ENCODE measurements around the gene CAMK1D. TPM values are rescaled to one million over a fixed set of nuclear protein-coding genes. Genes with fewer than 3 reads are reported as not detected.

The CAMK1D gene
- total RNA-seq, 2 experiments from 2014 or later = 28.8 to 35.3 TPM

GRCh38 chr10:12589291-12589690 is 239.9 kb downstream of the CAMK1D start:
- peaks cover 45% of the 10 kb centered on the region for H3K4me1 ChIP-seq (ENCODE audit: insufficient read depth, low read length)
- Mint-ChIP-seq H3K4me3 (peak overlapping the region; percentile 65), H3K36me3 (ENCODE audit: low read depth) (peaks cover 1% of the 10 kb centered on the region), H3K9me3 (no peaks in the 10 kb centered on the region), H3K4me1 (ENCODE audit: low read depth) (peaks cover 88% of the 10 kb centered on the region), H3K27ac (peak overlapping the region; percentile 96), H3K27me3 (no peaks in the 10 kb centered on the region)
- no peaks in the 10 kb centered on the region for H3K27me3 ChIP-seq (ENCODE audit: control insufficient read depth in 1 of 2, insufficient read depth in 2 of 2, low read length in 2 of 2)
- intact Hi-C loops (cut with DNase I, micrococcal nuclease) = loop anchor here in 1 of 2 experiments (5.0 kb wide), 1 partner anchor 42 kb away; no protein-coding TSS in a partner anchor
- H3K36me3 ChIP-seq (ENCODE audit: insufficient read depth, low read length) = no peaks in the 10 kb centered on the region
- no peak overlapping the region for H3K4me3 ChIP-seq (ENCODE audit: low read length)
- ATAC-seq (ENCODE audit: poor library complexity) (no peak), DNase-seq (no peak)
- POLR2A ChIA-PET = interaction anchor here (1.1 to 1.9 kb wide), 5 partner anchors 8 to 67 kb away, joined by 3 to 5 read pairs (median 4); no protein-coding TSS in a partner anchor
- peaks cover 6 to 12% of the 10 kb centered on the region in 2 experiments for H3K9me3 ChIP-seq (ENCODE audit: control insufficient read depth in 1 of 2, insufficient read depth in 1 of 2, low read length in 2 of 2)
- CTCF ChIA-PET = interaction anchor here (1.1 kb wide), 1 partner anchor 14 kb away, joined by 3 read pairs; no protein-coding TSS in a partner anchor
- no peak for TF ChIP-seq CTCF (IDR thresholded peaks at IDR 0.05)
- H3K27ac ChIP-seq (ENCODE audit: low read depth in 1 of 2, low read length in 2 of 2) = no peak overlapping the region

- H3K27ac Mint-ChIP-seq = peak overlapping the region; percentile 96
- H3K9me3 ChIP-seq (ENCODE audit: control insufficient read depth in 1 of 2, insufficient read depth in 1 of 2, low read length in 2 of 2) = peaks cover 6 to 8% of the 10 kb centered on the region in 2 experiments
- H3K27me3 ChIP-seq (ENCODE audit: control insufficient read depth in 1 of 2, insufficient read depth in 2 of 2, low read length in 2 of 2) = no peaks in the 10 kb centered on the region
- H3K36me3 ChIP-seq (ENCODE audit: insufficient read depth, low read length) = no peaks in the 10 kb centered on the region
- peaks cover 92% of the 10 kb centered on the region for H3K4me1 Mint-ChIP-seq (ENCODE audit: low read depth)
- intact Hi-C loops (cut with DNase I, micrococcal nuclease) = loop anchor here in 1 of 2 experiments (5.0 kb wide), 3 partner anchors 42 to 142 kb away; no protein-coding TSS in a partner anchor
- H3K4me3 ChIP-seq (ENCODE audit: low read length) = no peak overlapping the region
- no peak for ATAC-seq (ENCODE audit: poor library complexity)
- peaks cover 3% of the 10 kb centered on the region for H3K9me3 Mint-ChIP-seq
- ChIA-PET POLR2A (interaction anchor here (1.1 to 1.9 kb wide), 6 partner anchors 8 to 67 kb away, joined by 3 to 11 read pairs (median 4); no protein-coding TSS in a partner anchor), CTCF (interaction anchor here (1.1 kb wide), 1 partner anchor 13 kb away, joined by 3 read pairs; no protein-coding TSS in a partner anchor)
- no peak for TF ChIP-seq CTCF (IDR thresholded peaks at IDR 0.05)
- H3K27me3 Mint-ChIP-seq = no peaks in the 10 kb centered on the region
- H3K36me3 Mint-ChIP-seq (ENCODE audit: low read depth) = peaks cover 6% of the 10 kb centered on the region
- peak overlapping the region; percentile 65 for H3K4me3 Mint-ChIP-seq
- no peak for DNase-seq
- H3K27ac ChIP-seq (ENCODE audit: low read depth in 1 of 2, low read length in 2 of 2) = no peak overlapping the region
- peaks cover 50% of the 10 kb centered on the region for H3K4me1 ChIP-seq (ENCODE audit: insufficient read depth, low read length)
Measured at GRCh38 chr10:12589791-12590190, 240.4 kb downstream of the CAMK1D start.

- ChIA-PET POLR2A (interaction anchor here (0.9 to 1.9 kb wide), 5 partner anchors 10 to 242 kb away, joined by 3 to 11 read pairs (median 4); partner anchors contain the start of gene CAMK1D), CTCF (no interaction called here)
- H3K4me3 ChIP-seq (ENCODE audit: low read length) = no peak overlapping the region
- H3K27ac Mint-ChIP-seq = peak overlapping the region; percentile 96
- intact Hi-C loops (cut with DNase I, micrococcal nuclease) = loop anchor here in 1 of 2 experiments (5.0 kb wide), 2 partner anchors 46 to 144 kb away; no protein-coding TSS in a partner anchor
- no peak for TF ChIP-seq CTCF (IDR thresholded peaks at IDR 0.05)
- H3K9me3 Mint-ChIP-seq = peaks cover 3% of the 10 kb centered on the region
- ATAC-seq (ENCODE audit: poor library complexity) (no peak), DNase-seq (no peak)
- peaks cover 8% of the 10 kb centered on the region for H3K36me3 Mint-ChIP-seq (ENCODE audit: low read depth)
- no peaks in the 10 kb centered on the region for H3K27me3 Mint-ChIP-seq
- H3K4me1 ChIP-seq (ENCODE audit: insufficient read depth, low read length) = peaks cover 58% of the 10 kb centered on the region
- peak overlapping the region; percentile 74 for H3K4me3 Mint-ChIP-seq
- H3K27ac ChIP-seq (ENCODE audit: low read depth in 1 of 2, low read length in 2 of 2) = no peak overlapping the region
- no peaks in the 10 kb centered on the region for H3K27me3 ChIP-seq (ENCODE audit: control insufficient read depth in 1 of 2, insufficient read depth in 2 of 2, low read length in 2 of 2)
- peaks cover 98% of the 10 kb centered on the region for H3K4me1 Mint-ChIP-seq (ENCODE audit: low read depth)
- H3K9me3 ChIP-seq (ENCODE audit: control insufficient read depth in 1 of 2, insufficient read depth in 1 of 2, low read length in 2 of 2) = no peaks in the 10 kb centered on the region
- H3K36me3 ChIP-seq (ENCODE audit: insufficient read depth, low read length) = no peaks in the 10 kb centered on the region
Measured at GRCh38 chr10:12590675-12591659, 241.6 kb downstream of the CAMK1D start.

All from CD4-positive, alpha-beta T cell (primary cell).